ENCODE results near the gene SOCS3.

GRCh38 chr17:78406396-78406795 is 46.5 kb upstream of the SOCS3 start:
- no peak for TF ChIP-seq POLR2A (IDR thresholded peaks at IDR 0.05)
- TF ChIP-seq CTCF (IDR thresholded peaks at IDR 0.05), result no peak
- TF ChIP-seq POLR2AphosphoS5 (IDR thresholded peaks at IDR 0.05), result no peak

All from prostate gland (tissue), 2 donors.